Upper lobe of left lung (tissue), 4 donors: Measurements from ENCODE around the gene MBIP.

Source experiments
- CTCF ChIP-seq, 6 experiments: fragments of 450-650 bp in 4 of 6; fragments of 200-600 bp in 2 of 6; sonication (generic) in 2 of 6; IDR thresholded peaks; one replicate each; pipeline ENCODE4 v1.5.1; 2016 to 2019; ENCODE audit warnings: antibody characterized with exemption in 6 of 6
- EP300 ChIP-seq, 4 donors: sonication (generic); formaldehyde crosslinking; IDR thresholded peaks; one replicate each; pipeline ENCODE4 v1.5.1; 2017; ENCODE audit warnings: antibody characterized with exemption in 4 of 4, control low read depth in 2 of 4
- POLR2A ChIP-seq, 4 donors: fragments of 450-650 bp; IDR thresholded peaks; one replicate each; pipeline ENCODE4 v1.5.1; 2016 to 2017; ENCODE audit warnings: antibody characterized with exemption in 4 of 4, mild to moderate bottlenecking in 2 of 4
- POLR2AphosphoS5 ChIP-seq, 2 donors: sonication (generic); formaldehyde crosslinking; IDR thresholded peaks; one replicate each; pipeline ENCODE4 v1.5.1; 2017; ENCODE audit warnings: antibody characterized with exemption in 2 of 2

GRCh38 chr14:36315159-36315853 lies 5.1 kb downstream of the MBIP start:
- peak in 1 of 4 donors; percentile 39 for TF ChIP-seq POLR2A (IDR thresholded peaks at IDR 0.05)
- no peak for TF ChIP-seq EP300 (IDR thresholded peaks at IDR 0.05)
- TF ChIP-seq CTCF (IDR thresholded peaks at IDR 0.05) = no peak
- no peak for TF ChIP-seq POLR2AphosphoS5 (IDR thresholded peaks at IDR 0.05)
